ENCODE measurements around the gene NFIX.

The NFIX gene

DNA sequence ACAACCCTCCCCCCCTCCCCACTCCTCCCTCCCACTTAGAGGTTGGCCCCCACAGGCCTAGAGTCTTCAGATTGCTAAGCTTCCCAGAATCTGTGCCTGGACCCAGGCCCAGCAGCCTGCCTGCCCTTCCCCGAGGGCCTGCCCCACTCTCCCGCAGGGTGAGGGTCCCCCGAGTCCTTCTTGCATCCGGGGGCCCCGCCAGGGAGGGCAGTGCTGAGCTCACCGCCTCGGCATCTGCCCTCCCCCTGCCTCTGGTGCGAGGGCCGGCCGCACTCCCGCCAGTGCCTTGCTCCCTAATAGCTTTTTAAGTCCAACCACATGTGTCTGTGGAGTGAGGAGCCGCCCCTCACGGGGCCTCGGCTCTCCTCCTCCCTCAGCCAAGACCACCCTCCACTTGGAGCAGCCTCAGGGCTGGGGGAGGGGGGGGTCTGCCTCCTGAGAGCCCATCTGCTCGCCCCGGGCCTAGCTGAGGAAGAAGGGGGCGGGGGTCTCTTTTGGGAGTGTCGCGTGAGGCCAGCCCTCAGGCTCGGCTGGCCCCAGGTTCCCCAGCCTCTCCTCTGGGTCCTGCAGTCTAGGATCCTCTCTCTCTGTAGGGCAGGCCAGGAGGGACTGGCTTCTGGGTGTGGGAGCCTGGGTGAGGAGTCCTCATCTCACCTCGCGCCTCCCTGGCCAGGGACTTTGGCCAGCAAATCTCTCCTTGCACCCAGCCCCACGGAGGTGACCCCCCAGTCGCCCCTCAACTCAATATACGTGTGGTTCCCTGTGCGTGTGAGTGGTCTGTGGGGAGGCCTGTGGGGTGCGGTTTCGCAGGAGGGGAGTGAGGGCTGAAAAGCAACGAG is 60.2 kb downstream of the NFIX start:
- DNase-seq (ENCODE audit: low read depth, low spot score), result peak; percentile 63

DNA sequence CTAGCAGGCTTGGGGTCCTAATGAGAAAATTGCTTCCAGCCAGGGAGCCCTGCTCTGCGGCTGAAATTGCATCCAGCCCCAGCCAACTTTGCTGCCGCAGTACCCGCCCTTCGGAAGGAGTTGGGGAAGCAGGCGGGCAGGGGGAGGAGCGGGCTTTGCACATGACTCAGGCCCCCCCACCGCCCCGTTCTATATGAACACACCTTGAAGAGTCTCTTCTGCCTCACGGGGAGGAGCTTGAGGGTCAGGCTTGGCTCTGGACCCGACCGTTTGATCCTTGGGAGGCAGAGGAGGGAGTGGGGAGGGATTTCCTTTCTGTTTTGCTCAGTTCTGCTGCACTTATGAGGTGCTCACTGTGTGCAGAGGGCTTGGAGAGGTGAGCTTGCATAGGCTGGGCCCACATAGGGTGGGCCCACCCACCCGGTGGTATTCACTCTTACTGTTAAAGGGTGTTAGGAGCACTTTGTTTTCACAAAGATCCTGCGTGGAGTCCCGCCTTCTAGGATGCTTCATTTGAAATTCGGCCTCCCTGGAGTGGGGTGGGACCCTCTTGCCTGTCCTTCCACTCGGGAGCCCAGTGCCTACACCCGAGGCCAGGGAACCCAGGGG is 60.9 kb downstream of the NFIX start:
- no peak for DNase-seq (ENCODE audit: low read depth, low spot score)

DNA sequence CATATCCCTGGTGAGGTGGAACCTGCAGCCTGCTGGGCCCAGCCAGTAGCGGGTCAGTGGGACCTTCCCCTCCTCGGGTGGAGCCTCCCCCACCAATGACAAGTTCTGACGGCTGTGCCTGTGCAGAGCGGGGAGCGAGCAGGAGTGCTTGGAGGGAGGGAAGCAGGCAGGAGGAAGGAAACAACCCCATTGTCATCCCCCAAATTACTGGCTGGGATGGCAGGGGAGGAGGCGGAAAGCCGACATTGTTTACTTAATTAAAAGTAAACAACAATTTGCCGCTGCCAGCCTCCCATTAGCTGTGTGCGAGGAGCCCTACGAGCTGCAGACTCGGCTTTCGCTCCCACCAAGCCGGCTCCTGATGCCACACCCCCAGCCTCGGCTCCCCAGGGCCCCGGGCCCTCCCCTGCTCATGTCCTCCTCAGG is 61.9 kb downstream of the NFIX start:
- DNase-seq (ENCODE audit: low read depth, low spot score), result no peak

- DNase-seq (ENCODE audit: low read depth, low spot score), result no peak
Measured at GRCh38 chr19:13057744-13058143, 62.5 kb downstream of the NFIX start.

DNA sequence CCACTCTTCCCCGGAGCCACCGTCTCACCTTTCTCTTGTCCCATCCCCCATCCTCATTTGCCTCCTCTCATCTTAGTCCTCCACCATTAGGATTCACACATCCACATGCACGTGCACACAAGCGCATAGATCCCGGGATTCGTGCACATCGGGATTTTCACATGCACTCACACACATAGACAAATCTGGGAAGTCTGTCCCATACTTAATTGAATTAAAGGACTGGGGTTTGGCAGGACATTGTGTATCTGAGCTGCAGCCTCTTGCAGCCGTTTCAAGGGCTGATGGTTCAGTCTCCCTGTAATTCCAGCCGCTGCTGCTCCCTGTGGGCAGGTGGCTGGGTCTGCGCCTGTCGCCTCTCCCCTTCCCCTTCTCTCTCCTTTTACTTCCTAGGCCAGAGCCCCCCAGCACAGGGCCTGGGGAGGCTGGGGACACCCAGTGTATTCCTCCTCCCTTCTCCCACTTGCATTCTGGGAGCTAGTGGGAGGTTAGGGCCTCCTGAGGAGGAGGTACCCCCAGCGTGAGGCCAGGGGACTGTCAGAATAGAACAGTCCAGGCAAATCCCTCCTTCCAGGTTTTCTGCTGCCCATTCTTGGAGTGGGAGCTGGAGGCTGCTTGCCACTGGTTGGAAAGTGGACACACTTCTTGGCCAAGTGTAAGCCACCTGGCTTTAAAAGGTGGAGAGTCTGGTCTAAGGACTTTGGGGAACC is 63.8 kb downstream of the NFIX start:
- no peak for DNase-seq (ENCODE audit: low read depth, low spot score)

DNA sequence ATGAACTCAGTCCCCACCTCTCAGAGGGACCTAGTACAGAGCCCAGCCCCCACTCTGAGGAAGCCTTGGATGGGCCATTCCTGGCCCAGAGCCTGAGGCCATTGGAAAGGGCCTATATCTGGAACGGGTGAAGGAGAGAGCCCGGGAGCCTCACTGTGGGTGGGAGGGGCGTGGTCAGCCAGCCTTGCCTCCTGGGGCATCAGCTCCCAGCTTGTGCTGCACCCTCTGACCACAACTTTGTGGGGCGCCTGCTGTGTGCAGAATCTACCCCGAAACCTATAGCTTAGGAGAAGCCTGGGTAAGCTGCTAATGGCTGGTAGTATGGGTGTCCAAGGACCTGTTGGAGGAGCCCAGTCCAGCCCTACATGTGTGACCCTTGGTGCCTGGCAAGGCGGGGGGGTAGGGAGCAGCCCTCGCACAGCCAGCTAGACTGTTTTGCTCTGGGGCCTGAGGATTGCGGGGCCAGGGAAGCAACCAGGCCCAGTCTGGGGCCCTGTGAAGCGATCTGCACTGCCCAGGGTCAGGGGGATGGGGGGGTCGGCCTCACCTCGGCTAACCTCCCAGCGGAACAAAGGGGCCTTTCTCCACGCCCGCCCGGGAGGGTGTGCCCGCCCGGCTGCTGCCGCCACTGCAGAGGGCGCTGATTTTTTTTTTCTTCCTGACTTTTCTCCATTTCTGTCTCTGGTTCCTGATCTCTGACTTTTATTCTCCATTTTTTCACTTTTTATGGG is 65.1 kb downstream of the NFIX start:
- no peak for DNase-seq (ENCODE audit: low read depth, low spot score)

DNA sequence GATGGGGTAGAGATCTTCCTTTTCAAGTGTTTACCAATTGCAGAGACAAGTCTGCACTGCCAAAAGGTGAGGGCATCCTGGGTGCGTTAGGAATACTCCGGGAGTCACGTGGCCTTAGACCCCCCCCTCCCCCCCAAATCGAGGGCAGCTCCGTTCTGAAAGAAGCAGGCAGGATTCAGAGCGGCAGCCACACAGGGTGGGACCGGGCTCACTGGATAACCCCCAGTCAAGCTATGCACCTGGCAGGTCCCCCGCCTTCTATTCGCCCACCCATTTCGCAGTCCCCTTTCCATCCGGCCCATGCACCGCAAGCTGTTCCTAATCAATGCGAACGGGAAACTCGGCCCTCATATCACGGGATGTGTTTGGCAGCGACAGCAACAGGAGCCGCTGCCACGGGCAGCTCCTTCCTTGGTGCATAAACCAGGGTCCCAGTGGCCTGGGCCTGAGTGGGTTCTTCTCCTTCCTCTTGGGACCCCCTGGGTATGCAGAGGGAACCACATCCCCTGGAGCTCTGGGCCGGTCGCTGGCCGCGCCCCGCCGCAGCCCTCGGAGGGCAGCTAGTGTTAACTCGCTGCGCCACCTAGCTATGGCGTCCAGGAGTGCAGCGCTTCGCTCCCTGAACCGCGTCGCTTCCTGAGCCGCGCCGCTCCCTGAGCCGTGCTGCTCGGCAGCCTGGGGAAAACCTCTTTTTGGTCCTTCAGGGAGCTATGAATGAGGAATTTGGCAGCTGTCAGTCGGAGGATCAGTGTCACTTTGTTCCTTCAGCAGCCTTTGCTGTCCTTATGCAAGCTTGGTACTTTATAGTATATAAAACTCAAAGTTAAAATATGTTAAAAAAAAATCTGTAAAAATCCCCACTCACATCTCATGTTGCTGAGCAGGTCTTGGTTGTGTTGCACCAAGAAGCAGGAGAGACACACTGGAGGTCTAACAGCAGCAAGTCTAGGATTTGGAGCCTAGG is 66.0 kb downstream of the NFIX start:
- DNase-seq (ENCODE audit: low read depth, low spot score), result no peak

GRCh38 chr19:13062317-13062716 is 67.0 kb downstream of the NFIX start:
- no peak for DNase-seq (ENCODE audit: low read depth, low spot score)

- no peak for DNase-seq (ENCODE audit: low read depth, low spot score)
Measured at GRCh38 chr19:13063461-13064091, 68.3 kb downstream of the NFIX start.

- no peak for DNase-seq (ENCODE audit: low read depth, low spot score)
Measured at GRCh38 chr19:13064092-13064489, 68.8 kb downstream of the NFIX start.

GRCh38 chr19:13066226-13066625 is 71.0 kb downstream of the NFIX start:
- no peak for DNase-seq (ENCODE audit: low read depth, low spot score)

DNA sequence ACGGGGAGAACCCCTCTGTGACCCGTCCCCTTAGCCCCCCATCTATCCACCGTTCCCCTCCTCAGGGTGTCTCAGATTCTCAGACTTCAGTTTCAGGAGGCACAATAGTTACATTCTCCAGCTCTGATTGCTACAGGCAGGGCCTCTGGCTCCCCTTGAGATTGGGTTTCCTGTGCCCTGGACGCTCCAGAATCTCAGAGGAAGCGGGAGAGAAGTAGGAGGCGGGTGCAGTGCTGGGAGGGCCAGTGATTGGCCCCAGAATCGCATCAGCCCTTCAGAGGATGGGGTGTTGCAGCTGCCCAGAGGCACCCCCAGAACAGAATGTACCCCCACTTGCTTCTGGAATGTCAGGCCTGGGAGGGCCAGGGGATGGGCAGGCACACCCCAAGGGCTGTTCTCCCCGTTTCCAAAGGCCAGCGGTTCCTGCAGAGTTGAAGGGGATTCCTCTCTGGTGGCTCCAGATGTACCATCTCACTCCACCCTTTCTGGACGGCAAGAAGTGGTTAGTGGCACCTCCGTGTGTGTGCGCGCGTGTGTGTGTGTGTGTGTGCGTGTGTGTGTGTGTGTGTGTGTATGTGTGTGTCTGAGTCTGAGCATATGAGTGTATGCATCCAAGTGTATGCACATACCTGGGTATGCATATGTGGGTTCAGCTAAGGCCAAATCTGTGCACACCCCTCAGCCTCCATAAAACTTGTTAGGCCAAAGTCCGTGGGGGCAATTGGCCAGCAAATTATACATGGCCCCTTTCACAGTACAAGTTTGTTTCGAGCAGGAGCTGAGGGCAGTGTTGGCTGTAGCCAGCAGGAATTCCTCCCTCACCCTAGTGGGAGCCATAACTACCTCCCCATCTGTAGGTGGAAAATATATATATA is 71.9 kb downstream of the NFIX start:
- no peak for DNase-seq (ENCODE audit: low read depth, low spot score)

DNA sequence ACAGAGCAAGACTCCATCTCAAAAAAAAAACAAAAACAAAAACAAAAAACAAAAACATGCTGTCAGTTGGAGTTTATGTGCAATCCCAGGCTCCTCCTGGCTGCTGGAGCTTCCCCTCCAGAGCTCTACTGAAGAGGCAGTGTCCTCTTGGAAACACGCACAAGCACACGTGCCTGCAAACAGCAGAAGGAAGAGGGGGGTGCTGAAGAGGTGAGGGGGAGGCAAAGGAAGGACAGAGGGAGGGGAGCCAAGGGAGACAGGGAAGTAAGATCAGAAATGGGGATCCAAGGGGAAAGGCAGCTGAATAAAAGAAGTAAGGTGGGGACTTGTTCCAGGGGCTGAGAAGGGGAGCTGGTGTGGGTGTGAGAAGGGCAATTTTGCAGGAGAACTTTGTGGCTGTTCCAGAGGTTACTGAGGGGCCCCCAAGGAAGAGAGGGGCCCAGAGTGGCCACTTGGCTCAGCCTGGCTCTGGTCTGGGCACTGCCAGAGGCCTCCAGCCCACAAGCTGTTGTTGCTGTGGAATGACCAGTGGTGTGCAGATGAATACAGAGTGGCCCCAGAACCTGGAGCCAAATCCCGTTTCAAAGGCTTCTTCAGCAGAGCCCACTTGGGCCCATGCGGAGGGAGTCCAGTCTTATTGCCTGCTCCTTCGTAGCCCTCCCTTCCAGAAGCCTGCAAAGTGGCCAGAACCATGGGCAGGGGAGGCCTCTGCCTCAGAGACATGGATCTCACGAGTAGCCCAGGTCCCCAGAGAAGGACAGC is 73.0 kb downstream of the NFIX start:
- DNase-seq (ENCODE audit: low read depth, low spot score), result no peak

- no peak for DNase-seq (ENCODE audit: low read depth, low spot score)
Measured at GRCh38 chr19:13069415-13070359, 74.4 kb downstream of the NFIX start.

DNA sequence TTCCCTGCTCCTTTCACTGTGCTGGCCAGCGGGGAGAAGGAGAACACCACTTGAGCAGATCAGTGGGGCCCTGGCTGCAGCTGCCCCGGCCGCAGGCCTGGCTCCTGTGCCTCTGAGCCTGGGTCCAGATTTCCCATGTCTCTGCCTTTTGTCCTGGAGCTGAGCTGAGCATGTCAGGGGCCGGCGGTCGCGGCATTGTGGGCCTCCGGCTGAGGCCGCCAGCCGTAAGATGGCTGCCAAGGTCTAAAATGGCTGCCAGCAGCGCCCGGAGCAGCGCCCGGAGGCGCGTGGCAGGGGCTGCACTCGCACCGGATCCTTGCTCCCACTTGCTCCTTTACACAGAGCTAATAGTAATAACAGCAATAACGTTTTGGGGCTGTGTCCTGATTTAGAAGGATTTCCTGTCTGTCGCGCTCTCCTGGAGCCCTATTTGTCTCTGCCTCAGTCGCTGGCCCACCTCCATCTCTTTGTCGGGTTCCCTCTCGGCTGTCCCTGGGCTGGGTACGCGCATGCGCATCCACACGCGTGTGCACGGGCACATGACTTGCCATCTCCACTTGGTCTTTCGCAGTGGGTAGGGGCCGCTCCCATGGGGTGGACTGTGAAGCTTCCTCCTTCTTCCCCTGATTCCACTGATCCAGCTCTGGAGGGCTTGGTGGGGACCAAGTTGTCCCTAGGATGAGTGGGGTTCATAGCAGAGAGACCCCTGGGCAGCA is 75.3 kb downstream of the NFIX start:
- DNase-seq (ENCODE audit: low read depth, low spot score), result no peak

- DNase-seq (ENCODE audit: low read depth, low spot score), result no peak
Measured at GRCh38 chr19:13071444-13072187, 76.3 kb downstream of the NFIX start.

All from brain pericyte (primary cell).